Measurements from ENCODE around the gene PRUNE1. TPM values are rescaled to one million over a fixed set of nuclear protein-coding genes. Genes with fewer than 3 reads are reported as not detected.

Gene PRUNE1
- total and polyA plus RNA-seq, 2 of the 4 experiments (the other 2 are of a cell fraction), result 7.9 to 9.4 TPM

DNA sequence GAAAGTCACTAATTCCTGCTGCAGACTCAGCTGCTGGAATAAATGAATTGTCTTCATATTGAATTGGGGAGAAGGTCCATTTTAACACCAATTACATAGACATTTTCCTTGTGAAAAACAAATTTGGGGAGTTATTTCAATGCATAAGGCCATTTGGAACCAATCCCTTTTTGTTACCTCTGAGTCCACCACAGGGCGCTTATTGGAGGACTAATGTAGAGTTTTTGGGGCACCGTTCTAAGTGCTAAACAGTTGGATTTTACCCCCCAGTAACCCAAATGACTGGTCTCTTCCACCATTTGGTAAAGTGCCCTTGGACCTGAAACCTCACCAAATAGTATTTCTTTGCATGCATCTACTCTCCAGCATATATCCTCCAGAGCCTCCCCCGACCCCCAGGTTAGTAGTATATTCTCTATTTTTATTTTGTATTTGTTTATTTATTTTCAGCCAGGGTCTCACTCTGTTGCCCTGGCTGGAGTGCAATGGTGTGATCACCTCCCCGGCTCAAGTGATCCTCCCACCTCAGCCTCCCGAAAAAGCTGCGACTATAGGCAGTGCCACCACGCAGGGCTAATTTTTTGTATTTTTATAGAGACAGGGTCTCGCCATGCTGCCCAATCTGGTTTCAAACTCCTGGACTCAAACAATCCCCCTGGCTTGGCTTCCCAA lies 1.6 kb downstream of the PRUNE1 start:
- peak overlapping the region; percentile 3 for H2BK5ac ChIP-seq (ENCODE audit: low read depth, low read length, poor library complexity, severe bottlenecking)
- H3K27me3 ChIP-seq (ENCODE audit: control insufficient read depth, insufficient read depth, low read length), result no peaks in the 10 kb centered on the region
- H3K23ac ChIP-seq (ENCODE audit: low read depth, low read length), result no peak overlapping the region
- H2AK5ac ChIP-seq (ENCODE audit: low read depth, low read length), result no peak overlapping the region
- H3K14ac ChIP-seq (replicated peaks; ENCODE audit: low read depth, low read length), result no peak overlapping the region
- ATAC-seq (ENCODE audit: low read depth) (no peak), DNase-seq (no peak)
- H3K36me3 ChIP-seq (ENCODE audit: control insufficient read depth, insufficient read depth, low read length), result no peaks in the 10 kb centered on the region
- intact Hi-C loops (cut with micrococcal nuclease), result loop anchor here (5.0 to 10.0 kb wide), 2 partner anchors 52 to 445 kb away; partner anchors contain the start of gene MLLT11
- peaks cover 11% of the 10 kb centered on the region for H3K9me1 ChIP-seq (ENCODE audit: insufficient read depth, low read length)
- no peak overlapping the region for H4K8ac ChIP-seq (ENCODE audit: low read depth in 2 of 2, low read length in 2 of 2)
- H3K79me1 ChIP-seq (ENCODE audit: low read depth in 1 of 2, low read length in 2 of 2), result peaks cover 16 to 52% of the 10 kb centered on the region in 2 experiments
- peak overlapping the region; percentile 81; the same call in 1 of the 2 replicates for H3K4me2 ChIP-seq (ENCODE audit: low read depth, low read length)
- peaks cover 5% of the 10 kb centered on the region; the same call in 1 of the 2 replicates for H3K4me1 ChIP-seq (ENCODE audit: control insufficient read depth, insufficient read depth, low read length)
- H4K5ac ChIP-seq (ENCODE audit: low read depth, low read length), result no peak overlapping the region
- H3K4me3 ChIP-seq (ENCODE audit: insufficient read depth, low read depth, low read length), result no peak overlapping the region
- H3K56ac ChIP-seq (ENCODE audit: extremely low read depth, insufficient read depth, low read length), result no peak overlapping the region
- no peak overlapping the region for H3K27ac ChIP-seq (ENCODE audit: insufficient read depth, low read length)
- H2AK9ac ChIP-seq (replicated peaks; ENCODE audit: low read depth, low read length, poor library complexity), result no peak overlapping the region
- no peaks in the 10 kb centered on the region for H3K9me3 ChIP-seq (ENCODE audit: control insufficient read depth, insufficient read depth, low read length)
- WGBS, 2 experiments (ENCODE audit: extremely low coverage in 2 of 2, insufficient read length in 1 of 2), result 83% methylated on average over 1 of the region's 8 CpGs; no CpG with 5 or more reads in 1 of the 2 experiments
- dilution Hi-C loops (cut with HindIII; ENCODE audit: low sequenced_read_pairs, unreplicated experiment), result no loop called here
- no peak overlapping the region for H3K4ac ChIP-seq (ENCODE audit: low read depth, low read length)
- no peak overlapping the region for H2BK20ac ChIP-seq (ENCODE audit: low read depth, low read length)
- H3K18ac ChIP-seq (ENCODE audit: low read depth, low read length), result no peak overlapping the region
- no peak overlapping the region for H2BK120ac ChIP-seq (ENCODE audit: low read depth, low read length)
- no peaks in the 10 kb centered on the region for H4K20me1 ChIP-seq (ENCODE audit: insufficient read depth, low read length)
- no peak overlapping the region for H4K91ac ChIP-seq (ENCODE audit: insufficient read depth, low read depth, low read length)
- POLR2A ChIA-PET (ENCODE audit: unreplicated experiment), result no interaction called here
- H2AFZ ChIP-seq (replicated peaks; ENCODE audit: low read length, poor library complexity), result no peak overlapping the region
- in situ Hi-C loops (cut with MboI; ENCODE audit: low sequenced_read_pairs), result no loop called here
- H3K9ac ChIP-seq (ENCODE audit: low read depth, low read length), result no peak overlapping the region
- no peak overlapping the region; the same call in 2 of the 3 replicates for H2BK15ac ChIP-seq (ENCODE audit: low read depth, low read length)
- BruUV-seq (replicated peaks), result no TSS peak
- CTCF ChIA-PET, result interaction anchor here (1.0 kb wide), 1 partner anchor 49 kb away, joined by 5 read pairs; the partner anchor contains the start of gene CDC42SE1
- TF ChIP-seq SMC3 (IDR thresholded peaks at IDR 0.05; ENCODE audit: low read depth, low read length), result no peak
- TF ChIP-seq FOS (IDR thresholded peaks at IDR 0.05; ENCODE audit: low read depth, low read length), result no peak
- no peak for TF ChIP-seq MXI1 (IDR thresholded peaks at IDR 0.05; ENCODE audit: borderline replicate concordance, low read depth, low read length)
- TF ChIP-seq RAD21 (IDR thresholded peaks at IDR 0.05; ENCODE audit: low read length), result no peak
- TF ChIP-seq NFE2L2 (IDR thresholded peaks at IDR 0.05; ENCODE audit: low read depth, low read length), result no peak
- TF ChIP-seq, protein P1, sequence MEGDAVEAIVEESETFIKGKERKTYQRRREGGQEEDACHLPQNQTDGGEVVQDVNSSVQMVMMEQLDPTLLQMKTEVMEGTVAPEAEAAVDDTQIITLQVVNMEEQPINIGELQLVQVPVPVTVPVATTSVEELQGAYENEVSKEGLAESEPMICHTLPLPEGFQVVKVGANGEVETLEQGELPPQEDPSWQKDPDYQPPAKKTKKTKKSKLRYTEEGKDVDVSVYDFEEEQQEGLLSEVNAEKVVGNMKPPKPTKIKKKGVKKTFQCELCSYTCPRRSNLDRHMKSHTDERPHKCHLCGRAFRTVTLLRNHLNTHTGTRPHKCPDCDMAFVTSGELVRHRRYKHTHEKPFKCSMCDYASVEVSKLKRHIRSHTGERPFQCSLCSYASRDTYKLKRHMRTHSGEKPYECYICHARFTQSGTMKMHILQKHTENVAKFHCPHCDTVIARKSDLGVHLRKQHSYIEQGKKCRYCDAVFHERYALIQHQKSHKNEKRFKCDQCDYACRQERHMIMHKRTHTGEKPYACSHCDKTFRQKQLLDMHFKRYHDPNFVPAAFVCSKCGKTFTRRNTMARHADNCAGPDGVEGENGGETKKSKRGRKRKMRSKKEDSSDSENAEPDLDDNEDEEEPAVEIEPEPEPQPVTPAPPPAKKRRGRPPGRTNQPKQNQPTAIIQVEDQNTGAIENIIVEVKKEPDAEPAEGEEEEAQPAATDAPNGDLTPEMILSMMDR (conservative IDR thresholded peaks at IDR 0.05; ENCODE audit: low read depth, low read length), result no peak
- TF ChIP-seq, protein P2, sequence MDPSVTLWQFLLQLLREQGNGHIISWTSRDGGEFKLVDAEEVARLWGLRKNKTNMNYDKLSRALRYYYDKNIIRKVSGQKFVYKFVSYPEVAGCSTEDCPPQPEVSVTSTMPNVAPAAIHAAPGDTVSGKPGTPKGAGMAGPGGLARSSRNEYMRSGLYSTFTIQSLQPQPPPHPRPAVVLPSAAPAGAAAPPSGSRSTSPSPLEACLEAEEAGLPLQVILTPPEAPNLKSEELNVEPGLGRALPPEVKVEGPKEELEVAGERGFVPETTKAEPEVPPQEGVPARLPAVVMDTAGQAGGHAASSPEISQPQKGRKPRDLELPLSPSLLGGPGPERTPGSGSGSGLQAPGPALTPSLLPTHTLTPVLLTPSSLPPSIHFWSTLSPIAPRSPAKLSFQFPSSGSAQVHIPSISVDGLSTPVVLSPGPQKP (IDR thresholded peaks at IDR 0.05; ENCODE audit: borderline replicate concordance, low read depth, low read length), result no peak
- no peak for TF ChIP-seq CEBPB (IDR thresholded peaks at IDR 0.05; ENCODE audit: low read depth, low read length)
- TF ChIP-seq BHLHE40 (IDR thresholded peaks at IDR 0.05; ENCODE audit: low read depth, low read length), result no peak
- no peak for TF ChIP-seq RCOR1 (IDR thresholded peaks at IDR 0.05; ENCODE audit: insufficient replicate concordance, low read length)
- no peak for TF ChIP-seq MAZ (IDR thresholded peaks at IDR 0.05; ENCODE audit: borderline replicate concordance, low read depth, low read length)
- no peak for TF ChIP-seq POLR2A (IDR thresholded peaks at IDR 0.05; ENCODE audit: low read depth, low read length)
- TF ChIP-seq, protein P3, sequence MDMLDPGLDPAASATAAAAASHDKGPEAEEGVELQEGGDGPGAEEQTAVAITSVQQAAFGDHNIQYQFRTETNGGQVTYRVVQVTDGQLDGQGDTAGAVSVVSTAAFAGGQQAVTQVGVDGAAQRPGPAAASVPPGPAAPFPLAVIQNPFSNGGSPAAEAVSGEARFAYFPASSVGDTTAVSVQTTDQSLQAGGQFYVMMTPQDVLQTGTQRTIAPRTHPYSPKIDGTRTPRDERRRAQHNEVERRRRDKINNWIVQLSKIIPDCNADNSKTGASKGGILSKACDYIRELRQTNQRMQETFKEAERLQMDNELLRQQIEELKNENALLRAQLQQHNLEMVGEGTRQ (IDR thresholded peaks at IDR 0.05; ENCODE audit: low read depth, low read length), result no peak
- TF ChIP-seq MAFK (IDR thresholded peaks at IDR 0.05; ENCODE audit: low read depth, low read length), result no peak
- no peak for TF ChIP-seq CHD1 (IDR thresholded peaks at IDR 0.05; ENCODE audit: low read depth, low read length)

Data from IMR-90 (cell line).